Stimulated activated naive CD4-positive, alpha-beta T cell (primary cell): ENCODE measurements around the gene BAIAP2L2.
"Not testable (repeated sequence)": the region's sequence is repeated elsewhere in the genome, so short reads cannot be mapped to it uniquely, and the experiment has no call there.

Source experiments
- DNase-seq, 6 experiments: peaks; one replicate each; lab custom pipeline; 2025; lab: John Stamatoyannopoulos, UW

BAIAP2L2 gene

GRCh38 chr22:38110008-38110862, at the start of gene BAIAP2L2:
BAIAP2L2 (minus strand) TSS chr22:38110684; CDS start chr22:38110525, 159 bp downstream.
- no peak for DNase-seq

GRCh38 chr22:38155703-38156102, 45.2 kb upstream of the BAIAP2L2 start:
- no peak for DNase-seq

GRCh38 chr22:38154563-38154915, 44.1 kb upstream of the BAIAP2L2 start:
- DNase-seq, result not testable (repeated sequence)

- DNase-seq, result no peak
Observed at GRCh38 chr22:38153821-38154562, 43.5 kb upstream of the BAIAP2L2 start.

GRCh38 chr22:38151126-38151500, 40.6 kb upstream of the BAIAP2L2 start:
- DNase-seq, result no peak

GRCh38 chr22:38148245-38148644, 37.8 kb upstream of the BAIAP2L2 start:
- no peak for DNase-seq

- not testable (repeated sequence) for DNase-seq
Observed at GRCh38 chr22:38146166-38146565, 35.7 kb upstream of the BAIAP2L2 start.

- DNase-seq, result no peak
Observed at GRCh38 chr22:38144025-38144405, 33.5 kb upstream of the BAIAP2L2 start.

- DNase-seq, result no peak
Observed at GRCh38 chr22:38142606-38143005, 32.1 kb upstream of the BAIAP2L2 start.

GRCh38 chr22:38141217-38141973, 30.9 kb upstream of the BAIAP2L2 start:
- DNase-seq, result no peak

GRCh38 chr22:38139901-38140300, 29.4 kb upstream of the BAIAP2L2 start:
- no peak for DNase-seq

- no peak for DNase-seq
Observed at GRCh38 chr22:38138961-38139360, 28.5 kb upstream of the BAIAP2L2 start.

GRCh38 chr22:38137876-38138687, 27.6 kb upstream of the BAIAP2L2 start:
- no peak for DNase-seq

GRCh38 chr22:38136607-38137006, 26.1 kb upstream of the BAIAP2L2 start:
- DNase-seq, result no peak

- DNase-seq, result no peak
Observed at GRCh38 chr22:38135133-38135706, 24.7 kb upstream of the BAIAP2L2 start.

- no peak for DNase-seq
Observed at GRCh38 chr22:38133331-38133730, 22.8 kb upstream of the BAIAP2L2 start.

- no peak for DNase-seq
Observed at GRCh38 chr22:38132794-38133193, 22.3 kb upstream of the BAIAP2L2 start.

- DNase-seq, result no peak
Observed at GRCh38 chr22:38132136-38132535, 21.7 kb upstream of the BAIAP2L2 start.

GRCh38 chr22:38131399-38131798, 20.9 kb upstream of the BAIAP2L2 start:
- no peak for DNase-seq

GRCh38 chr22:38129856-38130255, 19.4 kb upstream of the BAIAP2L2 start:
- no peak for DNase-seq

- no peak for DNase-seq
Observed at GRCh38 chr22:38129021-38129420, 18.5 kb upstream of the BAIAP2L2 start.
